DND-41 (cell line): Measurements from ENCODE around the gene TXNIP.

Experiments used
- ATAC-seq: fragments of 200-7000 bp; cut with Tn5 transposase; 3 replicates; pipeline ENCODE4 v1.9.1; 2021; ENCODE audit warnings: low read depth; ENCODE audit not compliant: insufficient read depth
- DNase-seq: peaks from one replicate; pipeline ENCODE4 v3.0.0-alpha.2; 2020
- H2AFZ ChIP-seq: 2 replicates; pipeline ENCODE4 v1.6.0; 2012; ENCODE audit warnings: low read depth, low read length
- H3K27ac ChIP-seq: 2 replicates; pipeline ENCODE4 v1.5.1; 2012; ENCODE audit warnings: low read length, inconsistent platforms
- H3K27me3 ChIP-seq: fragments of 200-600 bp; sonication (generic); 2 replicates; pipeline ENCODE4 v1.6.0; 2012; ENCODE audit warnings: low read length, mild to moderate bottlenecking, inconsistent platforms; ENCODE audit not compliant: insufficient read depth, poor library complexity
- H3K36me3 ChIP-seq: 2 replicates; pipeline ENCODE4 v1.5.1; 2012; ENCODE audit warnings: low read length, inconsistent platforms; ENCODE audit not compliant: insufficient read depth
- H3K4me1 ChIP-seq: 2 replicates; pipeline ENCODE4 v1.5.1; 2012; ENCODE audit warnings: mild to moderate bottlenecking, low read length; ENCODE audit not compliant: insufficient read depth
- H3K4me2 ChIP-seq: 2 replicates; pipeline ENCODE4 v1.6.0; 2012; ENCODE audit warnings: mild to moderate bottlenecking, moderate library complexity, low read length, inconsistent platforms; ENCODE audit not compliant: insufficient read depth
- H3K4me3 ChIP-seq, 2 experiments: fragments of 200-600 bp in 1 of 2; shearing (Covaris generic) in 1 of 2; 2 replicates each; pipeline ENCODE4 v1.5.1; 2012 to 2016; ENCODE audit warnings: inconsistent platforms in 2 of 2, low read length in 2 of 2, mild to moderate bottlenecking in 2 of 2, low read depth in 1 of 2, moderate library complexity in 1 of 2
- H3K79me2 ChIP-seq: 2 replicates; pipeline ENCODE4 v1.6.0; 2012; ENCODE audit warnings: low read length, inconsistent platforms; ENCODE audit not compliant: insufficient read depth
- H3K9ac ChIP-seq: 2 replicates; pipeline ENCODE4 v1.6.0; 2012; ENCODE audit warnings: low read depth, mild to moderate bottlenecking, inconsistent platforms, low read length, moderate library complexity
- H3K9me3 ChIP-seq: 2 replicates; pipeline ENCODE4 v1.5.1; 2012; ENCODE audit warnings: low read length, moderate library complexity, mild to moderate bottlenecking, inconsistent platforms; ENCODE audit not compliant: insufficient read depth, severe bottlenecking
- H4K20me1 ChIP-seq: 2 replicates; pipeline ENCODE4 v1.6.0; 2012; ENCODE audit warnings: low read length; ENCODE audit not compliant: insufficient read depth
- EZH2 ChIP-seq: IDR thresholded peaks from 3 replicates; pipeline ENCODE4 v1.6.1; 2012; ENCODE audit warnings: borderline replicate concordance, low read depth, mild to moderate bottlenecking, moderate library complexity, low read length, inconsistent platforms; ENCODE audit not compliant: severe bottlenecking
- TF ChIP-seq, protein P1 (sequence below): IDR thresholded peaks from 2 replicates; pipeline ENCODE4 v1.5.1; 2012; ENCODE audit warnings: borderline replicate concordance, low read length, moderate library complexity, mild to moderate bottlenecking; ENCODE audit not compliant: poor library complexity, severe bottlenecking; ENCODE audit errors: extremely low read depth

Gene TXNIP

DNA sequence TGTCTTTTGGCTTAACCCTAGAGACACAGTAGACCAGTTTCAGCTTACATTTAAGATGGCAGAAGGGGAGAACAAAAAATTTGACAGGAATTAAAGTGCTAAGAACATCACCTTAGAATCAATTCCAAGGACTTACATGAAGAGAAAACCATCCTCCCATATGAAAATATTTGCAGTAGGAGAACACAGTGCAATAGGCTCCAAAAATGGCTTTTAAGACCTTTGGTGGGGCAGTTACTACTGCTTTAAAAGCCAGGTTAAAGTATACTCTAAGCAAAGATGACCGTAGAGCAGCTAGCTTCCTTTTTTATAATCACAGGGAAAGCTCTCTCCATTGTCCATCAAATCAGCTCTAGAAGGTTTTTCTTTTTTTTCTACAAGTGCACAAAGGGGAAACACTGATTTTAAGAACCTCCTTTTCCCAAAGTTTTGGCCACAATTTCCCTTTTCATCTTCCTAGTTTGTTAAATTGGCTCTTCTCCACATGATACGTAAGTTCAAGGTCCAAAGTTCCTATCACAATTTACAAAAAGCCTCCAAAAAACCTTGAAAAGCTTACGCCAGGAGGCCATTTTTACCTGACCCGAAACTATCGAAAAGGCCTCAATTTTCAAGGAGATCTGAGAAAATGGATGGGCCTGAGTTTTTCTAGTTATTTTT lies 3.3 kb downstream of the TXNIP start:
- DNase-seq, result no peak
- no peaks in the 10 kb centered on the region for H4K20me1 ChIP-seq
- peaks cover 18% of the 10 kb centered on the region for H3K36me3 ChIP-seq
- TF ChIP-seq, protein P1, sequence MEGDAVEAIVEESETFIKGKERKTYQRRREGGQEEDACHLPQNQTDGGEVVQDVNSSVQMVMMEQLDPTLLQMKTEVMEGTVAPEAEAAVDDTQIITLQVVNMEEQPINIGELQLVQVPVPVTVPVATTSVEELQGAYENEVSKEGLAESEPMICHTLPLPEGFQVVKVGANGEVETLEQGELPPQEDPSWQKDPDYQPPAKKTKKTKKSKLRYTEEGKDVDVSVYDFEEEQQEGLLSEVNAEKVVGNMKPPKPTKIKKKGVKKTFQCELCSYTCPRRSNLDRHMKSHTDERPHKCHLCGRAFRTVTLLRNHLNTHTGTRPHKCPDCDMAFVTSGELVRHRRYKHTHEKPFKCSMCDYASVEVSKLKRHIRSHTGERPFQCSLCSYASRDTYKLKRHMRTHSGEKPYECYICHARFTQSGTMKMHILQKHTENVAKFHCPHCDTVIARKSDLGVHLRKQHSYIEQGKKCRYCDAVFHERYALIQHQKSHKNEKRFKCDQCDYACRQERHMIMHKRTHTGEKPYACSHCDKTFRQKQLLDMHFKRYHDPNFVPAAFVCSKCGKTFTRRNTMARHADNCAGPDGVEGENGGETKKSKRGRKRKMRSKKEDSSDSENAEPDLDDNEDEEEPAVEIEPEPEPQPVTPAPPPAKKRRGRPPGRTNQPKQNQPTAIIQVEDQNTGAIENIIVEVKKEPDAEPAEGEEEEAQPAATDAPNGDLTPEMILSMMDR, result no peak
- no peak for TF ChIP-seq EZH2
- H3K9ac ChIP-seq, result no peak overlapping the region
- ATAC-seq, result no peak
- H3K4me3 ChIP-seq, result no peak overlapping the region
- peaks cover 38% of the 10 kb centered on the region for H3K4me1 ChIP-seq
- no peak overlapping the region for H3K4me2 ChIP-seq
- H3K27me3 ChIP-seq, result no peaks in the 10 kb centered on the region
- no peaks in the 10 kb centered on the region for H3K9me3 ChIP-seq
- H3K27ac ChIP-seq, result no peak overlapping the region
- no peak overlapping the region for H2AFZ ChIP-seq
- peaks cover 18% of the 10 kb centered on the region for H3K79me2 ChIP-seq

DNA sequence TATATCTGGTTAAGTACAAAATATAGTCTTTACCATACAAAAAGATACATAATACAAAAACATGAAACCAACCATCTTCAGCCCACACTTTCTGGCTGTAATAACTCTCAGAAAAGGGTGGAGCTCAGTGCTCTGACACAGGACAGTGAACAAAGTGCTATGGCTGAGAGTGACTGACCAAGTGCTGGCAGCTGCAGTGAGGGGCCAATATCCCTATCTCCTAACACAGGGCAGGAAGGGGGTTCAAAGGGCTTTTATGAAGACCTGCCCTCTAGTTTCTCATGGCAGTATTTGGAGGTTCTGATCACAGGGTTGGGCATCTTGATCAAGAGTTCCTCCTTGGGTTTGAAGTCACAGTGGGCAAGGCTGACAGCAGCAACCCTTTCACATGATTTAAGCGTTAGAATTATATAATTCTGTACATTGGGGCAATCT lies 3.9 kb downstream of the TXNIP start:
- H3K27me3 ChIP-seq, result no peaks in the 10 kb centered on the region
- no peaks in the 10 kb centered on the region for H3K9me3 ChIP-seq
- TF ChIP-seq EZH2, result no peak
- TF ChIP-seq, protein P1, result no peak
- H3K4me1 ChIP-seq, result peaks cover 33% of the 10 kb centered on the region
- no peak overlapping the region for H2AFZ ChIP-seq
- H3K79me2 ChIP-seq, result peaks cover 18% of the 10 kb centered on the region
- H3K27ac ChIP-seq, result no peak overlapping the region
- no peak overlapping the region for H3K9ac ChIP-seq
- ATAC-seq (no peak), DNase-seq (no peak)
- H3K36me3 ChIP-seq, result peaks cover 18% of the 10 kb centered on the region
- H3K4me2 ChIP-seq, result no peak overlapping the region
- H4K20me1 ChIP-seq, result no peaks in the 10 kb centered on the region
- no peak overlapping the region for H3K4me3 ChIP-seq

DNA sequence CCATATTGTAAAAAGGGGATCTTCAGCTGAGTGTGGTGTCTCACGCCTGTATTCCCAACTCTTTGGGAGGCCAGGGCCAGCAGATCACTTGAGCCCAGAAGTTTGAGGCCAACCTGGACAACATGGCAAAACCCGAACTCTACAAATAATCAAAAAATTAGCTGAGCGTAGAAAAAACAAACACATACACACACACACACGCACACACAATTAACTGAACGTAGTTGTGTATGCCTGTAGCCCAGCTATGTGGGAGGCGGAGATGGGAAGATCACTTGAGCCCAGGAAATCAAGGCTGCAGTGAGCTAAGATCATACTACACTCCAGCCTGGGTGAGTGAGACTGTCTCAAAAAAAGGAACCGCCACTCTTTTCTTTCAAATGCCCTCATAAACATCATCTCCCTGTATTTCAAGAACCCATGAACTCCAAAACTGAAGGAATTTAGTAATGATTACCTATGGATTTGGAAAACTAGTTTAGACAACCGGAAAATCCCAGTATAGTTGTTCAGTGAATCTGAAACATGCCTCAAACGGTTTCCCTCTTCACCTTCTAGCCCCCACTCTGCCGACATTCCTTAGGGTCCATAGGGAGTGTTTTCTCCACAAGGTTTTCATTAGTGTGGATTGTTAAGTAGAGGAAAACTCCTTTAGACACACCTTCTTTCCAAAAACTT lies 4.5 kb downstream of the TXNIP start:
- no peaks in the 10 kb centered on the region for H3K9me3 ChIP-seq
- H3K79me2 ChIP-seq, result peaks cover 18% of the 10 kb centered on the region
- H2AFZ ChIP-seq, result no peak overlapping the region
- ATAC-seq (no peak), DNase-seq (no peak)
- no peak overlapping the region for H3K9ac ChIP-seq
- TF ChIP-seq, protein P1, result no peak
- H4K20me1 ChIP-seq, result no peaks in the 10 kb centered on the region
- no peak overlapping the region for H3K4me2 ChIP-seq
- H3K36me3 ChIP-seq, result peaks cover 18% of the 10 kb centered on the region
- no peak overlapping the region for H3K27ac ChIP-seq
- no peak overlapping the region for H3K4me3 ChIP-seq
- no peaks in the 10 kb centered on the region for H3K27me3 ChIP-seq
- H3K4me1 ChIP-seq, result peaks cover 26% of the 10 kb centered on the region
